GM19035 (cell line): ENCODE data around the gene SYNGR3.

Experiments used
- ATAC-seq: cut with Tn5 transposase; IDR thresholded peaks from one replicate; pipeline ENCODE4 v1.9.1; 2021; ENCODE audit not compliant: unreplicated experiment

Gene SYNGR3

DNA sequence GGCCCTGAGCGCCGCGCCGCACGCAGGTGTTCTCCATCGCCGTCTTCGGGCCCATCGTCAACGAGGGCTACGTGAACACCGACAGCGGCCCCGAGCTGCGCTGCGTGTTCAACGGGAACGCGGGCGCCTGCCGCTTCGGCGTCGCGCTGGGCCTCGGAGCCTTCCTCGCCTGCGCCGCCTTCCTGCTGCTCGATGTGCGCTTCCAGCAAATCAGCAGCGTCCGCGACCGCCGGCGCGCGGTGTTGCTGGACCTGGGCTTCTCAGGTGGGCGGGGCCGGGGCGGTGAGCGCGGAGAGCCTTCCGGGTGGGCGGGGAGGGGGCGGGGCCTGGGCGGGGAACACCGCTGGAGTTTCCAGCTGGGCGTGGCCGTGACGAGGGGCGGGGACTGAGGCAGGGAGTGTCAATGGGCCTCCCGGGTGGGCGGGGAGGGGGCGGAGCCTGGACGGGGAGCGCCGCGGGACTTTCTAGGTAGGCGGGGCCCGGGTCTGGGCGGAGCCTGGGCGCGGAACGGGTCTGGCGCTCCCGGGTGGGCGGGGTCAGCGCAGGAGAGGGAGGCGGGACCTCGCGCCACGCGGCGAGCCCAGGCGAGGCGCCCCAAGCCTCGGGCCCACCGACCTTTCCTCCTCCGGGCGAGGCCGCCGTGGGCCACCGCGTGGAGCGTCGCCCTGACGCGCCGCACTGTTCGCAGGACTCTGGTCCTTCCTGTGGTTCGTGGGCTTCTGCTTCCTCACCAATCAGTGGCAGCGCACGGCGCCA is 2.4 kb downstream of the SYNGR3 start:
- peak; percentile 46 for ATAC-seq

DNA sequence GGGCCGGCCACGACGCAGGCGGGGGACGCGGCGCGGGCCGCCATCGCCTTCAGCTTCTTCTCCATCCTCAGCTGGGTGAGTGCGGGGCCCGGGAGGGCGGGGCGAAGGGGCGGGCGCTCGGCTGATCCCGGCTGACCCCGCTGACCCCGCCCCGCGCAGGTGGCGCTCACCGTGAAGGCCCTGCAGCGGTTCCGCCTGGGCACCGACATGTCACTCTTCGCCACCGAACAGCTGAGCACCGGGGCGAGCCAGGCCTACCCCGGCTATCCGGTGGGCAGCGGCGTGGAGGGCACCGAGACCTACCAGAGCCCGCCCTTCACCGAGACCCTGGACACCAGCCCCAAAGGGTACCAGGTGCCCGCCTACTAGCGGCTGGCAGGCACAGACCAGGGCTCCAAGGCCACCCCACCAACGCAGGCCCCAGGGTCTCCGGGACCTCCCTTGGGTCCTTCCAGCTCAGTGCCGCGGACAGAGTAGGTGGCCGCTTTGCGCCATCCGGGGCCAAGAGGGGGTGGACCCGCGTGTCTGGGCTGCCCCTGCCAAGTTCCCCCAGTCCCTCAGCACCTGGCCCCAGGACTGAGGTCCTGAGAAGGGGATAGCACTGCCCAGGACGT is 3.0 kb downstream of the SYNGR3 start:
- ATAC-seq, result no peak

DNA sequence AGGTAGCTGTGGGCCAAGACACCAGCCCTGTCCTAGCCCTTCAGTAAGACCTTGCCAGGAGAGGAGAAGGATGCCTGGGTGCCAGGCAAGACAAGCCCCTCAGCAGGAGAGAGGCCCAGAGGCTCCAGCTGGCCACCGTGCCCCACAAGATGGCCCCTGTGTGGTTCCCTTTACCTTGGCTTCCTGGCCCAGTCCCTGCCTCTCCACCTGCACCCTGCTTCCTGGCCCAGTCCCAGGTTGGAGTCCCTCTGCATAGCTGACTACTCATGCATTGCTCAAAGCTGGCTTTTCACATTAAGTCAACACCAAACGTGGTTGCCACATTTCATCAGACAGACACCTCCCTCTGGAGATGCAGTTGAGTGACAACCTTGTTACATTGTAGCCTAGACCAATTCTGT is 4.0 kb downstream of the SYNGR3 start:
- ATAC-seq, result no peak

DNA sequence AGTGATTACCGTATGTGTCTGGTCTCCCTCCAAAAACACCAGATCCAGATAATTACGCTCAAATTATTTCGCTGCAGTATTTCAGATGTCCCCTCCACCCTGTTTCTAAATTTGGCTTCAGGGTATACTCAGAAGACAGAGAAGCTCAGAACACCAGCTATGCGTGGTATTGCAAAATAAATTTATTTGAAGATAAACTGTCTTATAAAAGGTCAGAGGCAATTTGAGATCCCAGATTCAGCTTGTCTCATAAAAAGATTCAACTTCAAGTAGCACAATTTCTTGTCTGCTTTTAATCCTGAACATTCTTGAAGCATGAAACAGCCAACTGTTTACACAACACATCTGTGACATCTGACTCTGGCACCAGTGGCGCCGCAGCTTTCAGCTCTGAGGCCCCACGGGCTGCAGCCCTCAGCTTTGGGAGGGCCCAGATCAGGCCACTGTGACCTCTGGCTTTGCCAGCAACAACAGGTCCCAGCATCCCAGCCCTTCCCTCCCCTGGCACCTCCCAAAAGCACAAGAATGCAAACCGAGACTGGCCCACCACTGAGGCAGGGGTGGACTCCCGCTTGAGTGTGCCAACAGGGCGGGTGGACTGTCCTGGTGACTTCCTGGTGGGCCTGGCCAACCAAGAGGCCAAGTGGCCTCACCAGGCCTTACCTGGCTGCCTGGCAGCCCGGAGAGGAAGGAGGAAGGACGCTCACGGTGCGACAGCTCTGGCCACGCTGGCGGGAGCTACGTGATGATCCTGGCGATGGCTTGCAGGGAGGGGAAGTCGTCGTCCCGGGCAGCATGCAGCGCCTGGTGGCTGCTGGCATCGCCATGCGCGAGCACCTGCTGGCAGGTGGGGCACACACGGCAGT is 8.0 kb downstream of the SYNGR3 start:
- no peak for ATAC-seq

DNA sequence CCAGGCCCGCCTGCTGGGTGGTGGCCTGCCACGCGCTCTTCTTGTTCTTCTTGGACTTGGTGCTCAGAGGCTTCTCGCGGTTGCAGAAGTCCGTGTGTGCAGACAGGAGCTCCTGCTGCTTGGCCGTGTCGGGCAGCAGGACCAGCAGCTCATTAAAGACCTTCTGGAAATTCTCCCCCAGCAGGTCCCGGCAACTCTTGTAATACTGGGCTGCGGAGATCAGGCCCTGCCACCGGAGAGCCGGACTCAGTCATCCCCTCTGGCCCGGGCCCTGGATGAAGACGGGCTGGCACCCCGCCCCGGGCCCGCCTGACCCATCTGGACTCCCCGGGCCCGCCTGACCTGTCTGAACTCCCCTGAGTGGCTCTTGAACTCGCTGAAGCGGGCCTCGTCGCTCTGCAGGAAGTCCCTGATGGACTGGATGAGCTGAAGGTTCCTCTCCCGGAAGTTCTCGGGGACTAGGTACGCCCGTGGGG is 8.6 kb downstream of the SYNGR3 start:
- ATAC-seq, result no peak

DNA sequence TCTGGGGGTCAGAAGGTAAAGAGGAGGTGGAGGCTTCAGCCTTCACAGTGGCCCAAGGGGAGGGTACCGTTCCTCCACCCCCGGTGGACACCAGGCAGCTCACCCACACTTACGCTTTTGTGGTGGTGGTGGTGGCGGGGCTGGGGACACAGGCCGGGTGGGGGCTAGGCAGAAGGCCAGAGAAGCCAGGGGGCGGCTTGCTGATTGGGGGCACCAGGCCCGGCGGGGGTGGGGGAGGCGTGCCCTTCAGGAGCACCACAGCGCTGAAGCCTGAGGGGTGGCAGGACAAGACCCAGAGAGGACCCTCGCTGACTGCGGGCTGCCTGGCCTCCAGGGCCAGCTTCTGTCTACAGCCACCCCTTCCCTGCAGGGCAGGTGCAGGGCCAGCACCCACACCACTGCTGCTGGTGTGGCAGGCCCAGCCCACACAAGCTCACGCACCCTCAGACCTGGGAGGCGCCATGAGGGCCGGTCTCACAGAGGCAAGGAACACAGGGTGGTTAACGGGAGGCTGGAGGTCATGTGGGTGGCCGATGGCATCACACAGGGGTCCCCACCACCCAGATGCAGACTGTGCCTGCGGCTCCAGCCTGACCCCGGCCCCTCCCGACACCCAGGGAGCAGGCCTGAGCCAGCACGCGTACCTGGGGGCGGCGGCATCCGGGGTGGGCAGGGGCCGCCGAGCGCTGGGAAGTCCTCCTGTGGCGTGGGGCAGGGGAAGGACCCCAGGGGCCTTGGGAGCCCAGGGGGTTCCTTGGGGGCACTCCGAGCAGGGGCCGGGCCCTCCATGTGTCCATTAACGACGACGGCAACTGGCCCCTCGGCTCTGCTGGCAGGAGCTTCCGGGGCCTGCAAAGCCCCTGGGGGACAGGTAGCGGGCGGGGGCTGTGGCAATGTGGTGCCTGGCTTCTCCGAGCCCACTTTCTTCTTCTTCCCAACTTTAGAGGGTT is 9.4 kb downstream of the SYNGR3 start:
- ATAC-seq, result no peak

DNA sequence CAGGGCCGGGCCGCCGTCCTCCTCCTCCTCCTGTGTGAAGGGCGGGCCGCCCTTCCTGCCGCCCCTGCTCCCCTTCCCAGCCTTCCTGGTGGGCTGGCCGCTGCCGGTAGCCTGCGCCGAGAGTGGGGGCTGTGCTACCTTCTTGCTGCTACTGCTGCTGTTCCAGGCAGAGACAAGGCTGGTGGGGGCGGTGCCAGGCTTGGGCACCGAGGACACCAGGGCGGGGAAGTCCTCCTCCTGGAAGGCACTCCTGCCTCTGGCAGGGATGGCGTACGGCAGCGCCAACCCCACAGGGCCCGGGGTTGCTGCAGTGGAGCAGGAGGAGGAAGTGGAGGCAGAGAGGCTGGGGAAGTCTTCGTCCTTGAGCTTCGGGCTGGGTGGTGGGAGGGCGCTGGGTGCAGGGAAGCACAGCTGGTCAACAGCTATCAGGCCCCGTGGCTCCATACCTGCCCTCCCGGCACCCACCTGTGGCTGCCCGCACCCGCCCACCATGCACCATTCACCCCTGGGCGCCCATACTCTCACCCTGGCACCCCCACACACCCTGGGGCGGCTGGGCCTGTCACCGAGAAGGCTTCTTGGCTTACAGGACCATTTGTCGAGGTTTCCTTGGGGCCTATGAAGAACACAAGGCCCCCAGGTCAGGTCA is 10.2 kb downstream of the SYNGR3 start:
- no peak for ATAC-seq

DNA sequence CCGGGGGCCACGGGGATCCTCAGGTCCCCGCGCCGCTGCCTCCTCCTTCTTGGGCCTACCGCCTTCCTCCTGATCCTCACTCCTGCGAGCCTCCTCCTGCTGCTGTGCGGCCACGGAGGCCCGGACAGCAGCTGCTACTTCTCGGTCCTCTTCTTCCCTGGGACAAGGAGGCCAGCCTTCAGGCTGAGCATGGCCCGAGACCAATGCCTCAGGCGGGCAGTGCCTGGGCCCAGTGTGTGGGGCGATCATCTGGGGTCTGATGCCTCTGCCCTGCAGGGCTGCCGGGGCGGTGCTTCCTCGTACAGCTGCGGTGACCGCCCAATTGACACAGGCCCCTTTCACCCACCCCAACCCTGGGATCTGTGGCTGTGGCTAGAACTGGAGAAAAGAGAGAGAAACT is 11.3 kb downstream of the SYNGR3 start:
- no peak for ATAC-seq

DNA sequence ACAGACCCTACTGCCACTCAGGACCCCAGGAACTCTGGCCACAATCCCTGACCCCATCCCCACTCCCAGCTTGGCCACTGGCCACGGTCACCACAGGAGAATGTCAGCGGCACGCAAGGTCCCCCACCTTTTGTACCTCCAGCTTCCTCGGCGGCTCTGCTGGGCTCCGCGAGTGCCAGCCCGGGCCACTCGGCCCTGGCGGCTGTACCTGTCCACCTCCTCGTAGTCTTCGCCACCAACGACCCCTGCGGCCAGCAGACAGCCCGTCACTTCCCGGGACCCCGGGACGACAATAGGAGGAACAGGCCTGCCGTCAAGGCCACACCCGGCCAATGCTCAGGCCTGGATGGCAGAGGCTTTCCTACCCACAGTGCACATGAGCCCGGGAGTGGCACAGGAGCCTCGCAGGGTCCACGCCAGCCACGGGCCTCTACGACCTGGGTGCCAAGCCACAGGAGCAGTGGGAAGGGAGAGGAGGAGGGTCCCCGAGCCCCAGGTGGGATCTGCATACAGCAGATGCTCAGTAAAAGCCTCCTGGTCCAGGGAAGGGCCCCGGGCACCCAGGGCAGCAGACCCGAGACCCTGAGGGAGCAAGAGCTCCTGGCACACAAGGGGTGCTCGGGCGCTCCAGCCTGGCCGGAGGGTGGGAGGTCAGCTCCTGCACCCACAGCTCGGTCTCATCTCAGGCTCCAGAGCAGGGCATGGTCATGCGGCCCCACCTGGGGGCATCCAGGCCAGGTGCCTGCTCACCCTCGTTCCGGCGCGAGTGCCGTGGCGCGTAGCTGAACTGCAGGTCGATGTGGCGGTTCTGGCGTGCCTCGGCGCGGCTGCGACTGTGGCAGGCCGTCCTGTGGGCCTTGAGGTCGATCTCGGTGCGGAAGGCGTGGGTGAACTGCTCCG is 11.9 kb downstream of the SYNGR3 start:
- no peak for ATAC-seq

DNA sequence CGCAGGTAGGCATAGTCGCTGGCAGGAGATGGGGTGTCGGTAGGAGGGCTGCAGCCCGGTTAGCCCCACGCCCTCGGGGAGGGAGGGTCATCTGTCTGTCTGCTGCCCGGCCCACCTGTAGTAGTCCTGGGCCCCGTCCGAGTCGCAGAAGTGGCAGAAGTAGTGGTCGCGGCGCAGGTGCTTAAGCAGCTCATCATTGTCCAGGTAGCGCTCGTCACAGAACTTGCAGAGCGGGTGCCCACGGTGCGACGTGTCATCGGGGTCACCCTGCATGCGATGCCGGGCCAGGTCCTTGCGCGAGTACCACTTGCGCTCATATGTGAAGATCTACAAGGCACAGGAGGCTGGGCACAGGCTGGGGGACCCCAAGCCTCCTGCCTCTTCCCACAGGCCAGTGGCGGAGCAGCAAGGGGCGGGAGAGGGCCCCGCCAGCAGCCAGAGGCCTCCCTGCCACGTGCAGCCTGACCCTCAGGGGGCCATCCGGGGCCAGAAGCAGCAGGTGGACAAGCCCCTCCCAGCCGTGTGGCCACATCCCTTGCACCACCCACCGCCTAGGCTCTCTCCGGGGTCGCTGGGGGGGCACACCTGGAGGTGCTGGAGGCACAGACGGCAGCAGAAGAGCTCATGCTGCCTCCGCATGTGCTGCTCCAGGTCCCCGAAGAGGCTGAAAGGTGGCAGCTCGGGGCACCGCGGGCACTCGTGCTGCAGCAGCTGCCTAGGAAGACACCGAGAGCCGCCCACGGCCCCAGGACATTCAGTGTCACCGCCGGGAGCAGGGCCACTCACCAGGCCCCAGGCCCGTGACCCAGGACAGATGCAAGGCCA is 12.8 kb downstream of the SYNGR3 start:
- ATAC-seq, result no peak

DNA sequence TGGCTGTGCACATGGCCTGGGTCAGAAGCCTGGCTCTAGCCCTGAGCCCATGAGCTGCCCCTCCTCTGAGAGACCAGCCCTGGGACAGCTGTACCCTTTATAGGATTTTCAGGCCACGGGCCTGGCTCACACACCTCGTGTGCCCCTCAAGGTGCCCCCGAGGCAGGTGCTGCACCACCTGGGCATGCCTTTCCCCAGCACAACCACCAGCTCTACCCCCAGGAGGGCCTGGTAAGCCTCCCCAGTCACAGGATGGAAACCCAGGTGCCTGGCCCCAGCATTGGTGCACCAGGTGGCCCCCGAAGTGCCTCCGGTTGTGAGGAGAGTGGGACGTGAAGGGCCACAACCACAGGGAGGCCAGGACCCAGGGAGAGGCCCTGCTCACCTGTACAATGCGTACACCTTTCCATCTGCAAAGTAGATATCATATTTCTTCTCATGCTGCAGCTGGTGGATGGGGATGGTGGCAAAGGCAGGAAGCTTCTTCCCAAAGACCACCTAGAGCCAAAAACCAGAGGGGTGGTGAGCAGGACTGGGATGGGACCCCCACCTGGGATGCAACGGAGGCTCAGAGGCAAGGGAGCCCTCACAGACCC is 13.6 kb downstream of the SYNGR3 start:
- no peak for ATAC-seq

DNA sequence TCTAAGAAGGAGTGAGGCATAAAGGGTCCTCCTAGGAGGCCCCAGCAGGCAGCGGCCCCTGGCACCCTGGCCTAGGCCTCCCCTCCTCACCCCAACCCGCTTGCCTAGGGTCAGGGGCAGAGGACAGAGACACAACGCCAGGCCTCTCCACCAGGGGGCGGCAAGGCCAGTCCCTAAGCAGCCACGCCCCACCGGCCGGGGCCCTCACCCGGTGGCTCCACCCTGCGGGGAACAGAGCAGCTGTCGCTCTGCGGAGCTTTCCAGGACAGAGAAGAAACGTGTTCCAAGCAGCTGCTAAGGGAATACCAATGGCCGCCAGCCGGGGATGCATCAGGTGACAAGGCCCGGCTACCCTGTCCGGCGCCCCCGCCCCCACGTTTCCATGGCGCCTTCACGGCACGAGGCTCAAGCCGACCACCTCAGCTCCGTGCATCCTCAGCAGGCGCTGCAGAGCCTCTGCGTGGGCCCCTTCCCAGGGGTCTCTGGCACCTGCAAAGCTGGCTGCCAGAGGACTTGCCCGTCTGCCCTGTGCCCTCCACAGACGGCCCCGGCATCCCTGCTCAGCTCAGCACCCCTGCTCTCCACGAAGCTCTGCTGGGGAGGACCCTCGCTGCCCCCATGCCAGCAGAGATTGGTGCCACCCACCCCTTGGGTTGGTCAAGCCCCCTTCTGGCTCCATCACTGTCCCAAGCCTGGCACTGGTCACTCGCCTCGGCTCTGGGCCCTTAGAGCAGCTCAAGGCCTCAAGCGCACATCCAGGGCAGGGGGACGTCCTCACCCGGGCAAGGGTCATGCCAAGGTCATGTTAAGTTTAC is 14.3 kb downstream of the SYNGR3 start:
- no peak for ATAC-seq

DNA sequence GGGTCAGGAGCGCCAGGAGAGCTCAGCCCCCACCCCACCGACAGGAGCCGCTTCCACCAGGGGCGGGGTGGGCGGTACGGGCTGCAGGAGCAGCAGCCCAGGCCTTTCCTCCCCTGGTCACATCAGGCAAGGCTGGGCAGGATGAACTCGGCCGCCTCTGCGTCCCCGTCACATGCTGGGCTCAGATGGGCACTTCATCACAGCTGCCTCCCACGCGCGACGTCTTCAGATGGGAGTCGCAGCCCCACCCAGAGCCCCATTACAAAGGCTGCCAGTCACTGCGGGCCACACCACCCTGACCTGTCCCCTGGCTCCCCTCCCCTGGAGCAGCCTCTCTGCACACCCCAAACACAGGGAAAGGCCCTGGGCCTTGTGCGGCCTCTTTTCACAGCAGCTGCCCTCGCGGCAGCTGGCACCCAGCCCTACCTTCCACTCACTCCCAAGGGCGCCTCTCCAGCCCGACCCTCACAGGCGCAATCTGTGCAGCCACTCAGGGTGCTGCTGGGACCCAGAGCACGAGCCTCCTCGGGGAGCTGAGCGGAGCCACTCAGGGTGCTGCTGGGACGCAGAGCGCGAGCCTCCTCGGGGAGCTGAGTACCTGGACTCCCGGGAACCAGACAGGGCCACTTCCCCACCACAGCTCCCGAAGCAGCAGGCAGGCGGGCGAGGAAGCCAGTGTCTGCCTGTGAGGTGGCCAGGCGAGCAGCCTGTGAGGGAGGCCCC is 15.2 kb downstream of the SYNGR3 start:
- no peak for ATAC-seq

DNA sequence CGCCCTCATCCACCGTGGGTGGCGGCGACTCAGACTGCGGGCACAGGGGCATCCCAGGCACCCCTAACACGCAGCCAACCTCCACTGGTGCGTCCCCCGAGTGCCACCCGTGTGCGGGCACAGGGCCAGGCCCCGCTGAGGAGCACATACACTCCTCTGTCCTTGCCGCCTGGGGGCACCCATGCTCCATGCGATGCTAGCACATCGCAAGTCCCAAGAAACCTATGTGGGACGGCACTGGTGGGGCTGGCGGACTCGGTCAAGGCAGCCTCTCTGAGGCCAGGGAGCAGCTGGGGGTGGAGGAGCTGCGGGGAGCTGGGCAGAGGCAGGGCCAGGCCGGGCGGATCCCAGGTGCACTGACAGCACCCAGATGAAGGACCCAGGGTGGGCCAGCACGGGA is 15.9 kb downstream of the SYNGR3 start:
- no peak for ATAC-seq

DNA sequence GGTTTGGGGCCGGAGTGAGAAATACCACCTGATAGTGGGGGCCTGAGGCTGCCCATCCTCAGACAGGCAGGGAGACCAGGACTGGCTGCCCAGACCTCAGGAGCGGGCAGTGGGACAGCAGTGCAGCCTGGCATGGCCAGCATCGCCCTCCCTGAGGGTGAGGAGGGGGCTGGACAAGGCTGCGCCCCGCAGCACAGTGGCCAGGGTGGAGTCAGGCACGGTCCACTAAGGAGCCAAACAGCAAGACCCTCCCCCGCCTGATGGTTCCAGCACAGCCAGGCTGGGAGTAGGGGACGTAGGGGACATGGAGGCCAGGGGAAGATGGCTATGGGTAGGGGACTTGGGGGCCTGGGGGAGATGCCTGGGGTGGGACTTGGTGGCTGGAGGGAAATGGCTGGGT is 16.5 kb downstream of the SYNGR3 start:
- ATAC-seq, result no peak

DNA sequence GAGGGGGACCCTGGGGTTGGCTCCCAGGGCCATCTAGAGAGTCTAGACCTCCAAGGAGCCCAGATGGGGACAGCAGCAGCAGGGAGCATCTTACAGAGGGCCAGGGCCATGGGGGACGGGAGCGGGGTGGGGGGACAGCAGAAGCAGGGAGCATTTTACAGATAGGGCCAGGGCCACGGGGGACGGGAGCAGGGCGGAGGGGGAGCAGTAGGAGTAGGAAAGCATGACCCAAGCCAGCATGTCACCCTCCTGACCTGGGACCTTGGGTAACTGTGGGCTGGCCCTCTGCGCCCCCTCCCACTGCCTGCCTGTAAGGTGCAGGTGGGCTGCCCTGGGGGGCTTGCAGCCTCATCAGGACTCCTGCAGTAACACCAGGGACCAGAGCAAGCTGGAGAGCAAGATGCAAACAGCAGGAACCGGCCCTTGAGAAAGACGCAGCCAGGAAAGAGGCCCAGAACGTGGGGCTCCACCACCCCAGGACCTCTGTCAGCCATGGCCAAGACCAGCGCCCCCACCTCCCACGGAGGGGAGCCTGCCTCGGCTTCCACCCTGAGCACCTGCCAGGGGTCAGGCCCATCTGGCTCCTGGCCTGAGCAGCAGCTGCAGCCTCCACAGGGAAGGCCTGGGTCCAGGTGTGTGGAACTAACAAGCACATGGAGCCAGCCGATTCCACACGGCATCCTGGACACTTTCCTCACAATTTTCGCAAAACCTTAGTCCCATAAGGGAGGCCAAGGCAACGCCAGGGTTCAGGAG is 17.5 kb downstream of the SYNGR3 start:
- ATAC-seq, result no peak
